GM19455 (cell line): ENCODE data around the gene RBFOX1.

ENCODE experiments used
- ATAC-seq: cut with Tn5 transposase; IDR thresholded peaks from one replicate; pipeline ENCODE4 v1.9.1; 2021; ENCODE audit not compliant: unreplicated experiment

RBFOX1 gene

GRCh38 chr16:7584561-7584960, 251.9 kb downstream of the RBFOX1 start:
- ATAC-seq, result no peak

GRCh38 chr16:7585705-7586104, 253.1 kb downstream of the RBFOX1 start:
- ATAC-seq, result no peak

- ATAC-seq, result no peak
Measured at GRCh38 chr16:7590934-7591333, 258.3 kb downstream of the RBFOX1 start.

- ATAC-seq, result no peak
Measured at GRCh38 chr16:7596308-7596707, 263.7 kb downstream of the RBFOX1 start.

- no peak for ATAC-seq
Measured at GRCh38 chr16:7597677-7598076, 265.0 kb downstream of the RBFOX1 start.

GRCh38 chr16:7601100-7601499, 268.5 kb downstream of the RBFOX1 start:
- ATAC-seq, result no peak

- ATAC-seq, result no peak
Measured at GRCh38 chr16:7602291-7602950, 269.8 kb downstream of the RBFOX1 start.

GRCh38 chr16:7605812-7606211, 273.2 kb downstream of the RBFOX1 start:
- ATAC-seq, result no peak

- no peak for ATAC-seq
Measured at GRCh38 chr16:7612671-7613070, 280.0 kb downstream of the RBFOX1 start.

GRCh38 chr16:7613518-7613917, 280.9 kb downstream of the RBFOX1 start:
- ATAC-seq, result no peak

- ATAC-seq, result no peak
Measured at GRCh38 chr16:7614021-7614795, 281.6 kb downstream of the RBFOX1 start.

- no peak for ATAC-seq
Measured at GRCh38 chr16:7615565-7615964, 282.9 kb downstream of the RBFOX1 start.

- ATAC-seq, result no peak
Measured at GRCh38 chr16:7624871-7625766, 292.5 kb downstream of the RBFOX1 start.

GRCh38 chr16:7628981-7629380, 296.3 kb downstream of the RBFOX1 start:
- no peak for ATAC-seq

- ATAC-seq, result no peak
Measured at GRCh38 chr16:7629571-7629970, 296.9 kb downstream of the RBFOX1 start.

GRCh38 chr16:7637446-7637845, 304.8 kb downstream of the RBFOX1 start:
- ATAC-seq, result no peak

GRCh38 chr16:7638306-7638705, 305.7 kb downstream of the RBFOX1 start:
- ATAC-seq, result no peak

GRCh38 chr16:7640334-7640733, 307.7 kb downstream of the RBFOX1 start:
- no peak for ATAC-seq

GRCh38 chr16:7644176-7644575, 311.5 kb downstream of the RBFOX1 start:
- ATAC-seq, result no peak

- ATAC-seq, result no peak
Measured at GRCh38 chr16:7644811-7645210, 312.2 kb downstream of the RBFOX1 start.

- ATAC-seq, result no peak
Measured at GRCh38 chr16:7646821-7647500, 314.3 kb downstream of the RBFOX1 start.
